ENCODE measurements around the gene ZNF407.

Gene ZNF407

DNA sequence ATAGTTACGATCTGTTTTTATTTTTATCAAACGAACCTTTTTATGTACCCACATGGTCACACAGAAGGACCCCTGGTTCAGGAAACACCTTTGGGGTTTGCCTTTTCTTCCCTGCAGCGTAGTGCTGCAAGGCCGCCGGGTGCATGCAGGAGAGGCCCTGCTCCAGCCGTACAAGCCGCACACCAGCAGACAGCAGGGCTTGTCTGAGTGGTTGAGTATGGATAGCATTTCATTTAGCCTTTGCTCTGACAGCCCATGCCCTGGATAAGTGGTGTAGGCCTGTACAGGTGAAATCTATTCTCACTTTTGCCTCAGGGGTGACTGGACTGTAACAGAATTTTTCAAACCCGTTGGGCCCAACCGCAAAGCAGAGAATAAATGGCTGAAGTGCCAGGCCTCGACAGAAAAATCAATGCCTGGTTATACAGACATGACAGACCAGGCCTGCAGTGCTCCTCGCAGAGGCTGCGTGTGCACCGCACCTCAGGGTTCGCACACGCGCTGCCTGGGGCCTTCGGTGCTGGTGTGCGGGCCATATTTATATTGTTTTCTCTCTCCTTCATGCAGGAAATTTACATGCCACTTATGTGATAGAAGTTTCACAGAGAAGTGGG is 279.1 kb downstream of the ZNF407 start:
- no peak for DNase-seq (ENCODE audit: low read depth in 1 of 2, low spot score in 1 of 2)
- no peaks in the 10 kb centered on the region for H3K27me3 ChIP-seq (ENCODE audit: insufficient read depth, poor library complexity, severe bottlenecking)
- TF ChIP-seq GABPA (IDR thresholded peaks at IDR 0.05; ENCODE audit: low read depth) (no peak), CTCF (IDR thresholded peaks at IDR 0.05; ENCODE audit: insufficient read depth, low read length) (no peak), POLR2AphosphoS5 (IDR thresholded peaks at IDR 0.05; ENCODE audit: low read depth) (no peak), SPI1 (IDR thresholded peaks at IDR 0.05; ENCODE audit: borderline replicate concordance, low read depth) (no peak)
- TF ChIP-seq, protein P1, sequence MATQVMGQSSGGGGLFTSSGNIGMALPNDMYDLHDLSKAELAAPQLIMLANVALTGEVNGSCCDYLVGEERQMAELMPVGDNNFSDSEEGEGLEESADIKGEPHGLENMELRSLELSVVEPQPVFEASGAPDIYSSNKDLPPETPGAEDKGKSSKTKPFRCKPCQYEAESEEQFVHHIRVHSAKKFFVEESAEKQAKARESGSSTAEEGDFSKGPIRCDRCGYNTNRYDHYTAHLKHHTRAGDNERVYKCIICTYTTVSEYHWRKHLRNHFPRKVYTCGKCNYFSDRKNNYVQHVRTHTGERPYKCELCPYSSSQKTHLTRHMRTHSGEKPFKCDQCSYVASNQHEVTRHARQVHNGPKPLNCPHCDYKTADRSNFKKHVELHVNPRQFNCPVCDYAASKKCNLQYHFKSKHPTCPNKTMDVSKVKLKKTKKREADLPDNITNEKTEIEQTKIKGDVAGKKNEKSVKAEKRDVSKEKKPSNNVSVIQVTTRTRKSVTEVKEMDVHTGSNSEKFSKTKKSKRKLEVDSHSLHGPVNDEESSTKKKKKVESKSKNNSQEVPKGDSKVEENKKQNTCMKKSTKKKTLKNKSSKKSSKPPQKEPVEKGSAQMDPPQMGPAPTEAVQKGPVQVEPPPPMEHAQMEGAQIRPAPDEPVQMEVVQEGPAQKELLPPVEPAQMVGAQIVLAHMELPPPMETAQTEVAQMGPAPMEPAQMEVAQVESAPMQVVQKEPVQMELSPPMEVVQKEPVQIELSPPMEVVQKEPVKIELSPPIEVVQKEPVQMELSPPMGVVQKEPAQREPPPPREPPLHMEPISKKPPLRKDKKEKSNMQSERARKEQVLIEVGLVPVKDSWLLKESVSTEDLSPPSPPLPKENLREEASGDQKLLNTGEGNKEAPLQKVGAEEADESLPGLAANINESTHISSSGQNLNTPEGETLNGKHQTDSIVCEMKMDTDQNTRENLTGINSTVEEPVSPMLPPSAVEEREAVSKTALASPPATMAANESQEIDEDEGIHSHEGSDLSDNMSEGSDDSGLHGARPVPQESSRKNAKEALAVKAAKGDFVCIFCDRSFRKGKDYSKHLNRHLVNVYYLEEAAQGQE (IDR thresholded peaks at IDR 0.05; ENCODE audit: insufficient replicate concordance, low read depth) = no peak
- no peak overlapping the region for H3K27ac ChIP-seq (replicated peaks)
- H3K4me3 ChIP-seq (replicated peaks; ENCODE audit: insufficient read depth, low read length) = no peak overlapping the region

DNA sequence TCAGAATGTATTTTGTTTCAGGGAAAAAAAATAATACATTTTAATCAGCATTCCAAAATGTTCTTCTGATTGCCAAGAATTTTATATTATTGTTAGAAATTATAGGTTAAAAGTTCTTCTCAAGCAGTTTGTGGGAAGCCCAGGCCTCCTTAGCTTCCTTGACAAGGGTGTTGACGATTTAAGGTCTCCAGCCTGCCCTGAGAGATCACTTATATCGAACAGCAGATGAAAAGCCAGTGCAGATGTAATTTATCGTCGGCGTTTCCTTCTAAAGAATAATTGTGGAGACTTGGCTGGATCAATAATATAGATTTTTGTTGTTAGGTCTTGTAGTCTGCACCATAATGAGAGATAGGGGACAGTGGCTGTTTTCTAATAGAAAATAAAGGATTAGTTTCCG is 280.6 kb downstream of the ZNF407 start:
- no peak for DNase-seq (ENCODE audit: low read depth in 1 of 2, low spot score in 1 of 2)
- Histone ChIP-seq H3K4me3 (replicated peaks; ENCODE audit: insufficient read depth, low read length) (no peak overlapping the region), H3K27ac (replicated peaks) (no peak overlapping the region), H3K27me3 (ENCODE audit: insufficient read depth, poor library complexity, severe bottlenecking) (no peaks in the 10 kb centered on the region)
- no peak for TF ChIP-seq GABPA (IDR thresholded peaks at IDR 0.05; ENCODE audit: low read depth)
- no peak for TF ChIP-seq POLR2AphosphoS5 (IDR thresholded peaks at IDR 0.05; ENCODE audit: low read depth)
- no peak for TF ChIP-seq SPI1 (IDR thresholded peaks at IDR 0.05; ENCODE audit: borderline replicate concordance, low read depth)
- no peak for TF ChIP-seq CTCF (IDR thresholded peaks at IDR 0.05; ENCODE audit: insufficient read depth, low read length)
- TF ChIP-seq, protein P1 (IDR thresholded peaks at IDR 0.05; ENCODE audit: insufficient replicate concordance, low read depth) = no peak

GRCh38 chr18:74880706-74881278 is 283.1 kb downstream of the ZNF407 start:
- no peak overlapping the region for H3K27ac ChIP-seq (replicated peaks)
- TF ChIP-seq SPI1 (IDR thresholded peaks at IDR 0.05; ENCODE audit: borderline replicate concordance, low read depth) = no peak
- TF ChIP-seq, protein P1 (IDR thresholded peaks at IDR 0.05; ENCODE audit: insufficient replicate concordance, low read depth) = no peak
- TF ChIP-seq CTCF (IDR thresholded peaks at IDR 0.05; ENCODE audit: insufficient read depth, low read length) = no peak
- no peak for DNase-seq (ENCODE audit: low read depth in 1 of 2, low spot score in 1 of 2)
- H3K4me3 ChIP-seq (replicated peaks; ENCODE audit: insufficient read depth, low read length) = no peak overlapping the region
- H3K27me3 ChIP-seq (ENCODE audit: insufficient read depth, poor library complexity, severe bottlenecking) = no peaks in the 10 kb centered on the region
